ENCODE data around the gene MOV10L1. TPM values are rescaled to one million over a fixed set of nuclear protein-coding genes. Genes with fewer than 3 reads are reported as not detected.

MOV10L1 gene
- total RNA-seq, 2 experiments from 2014 or later: 0.22 to 1.1 TPM

DNA sequence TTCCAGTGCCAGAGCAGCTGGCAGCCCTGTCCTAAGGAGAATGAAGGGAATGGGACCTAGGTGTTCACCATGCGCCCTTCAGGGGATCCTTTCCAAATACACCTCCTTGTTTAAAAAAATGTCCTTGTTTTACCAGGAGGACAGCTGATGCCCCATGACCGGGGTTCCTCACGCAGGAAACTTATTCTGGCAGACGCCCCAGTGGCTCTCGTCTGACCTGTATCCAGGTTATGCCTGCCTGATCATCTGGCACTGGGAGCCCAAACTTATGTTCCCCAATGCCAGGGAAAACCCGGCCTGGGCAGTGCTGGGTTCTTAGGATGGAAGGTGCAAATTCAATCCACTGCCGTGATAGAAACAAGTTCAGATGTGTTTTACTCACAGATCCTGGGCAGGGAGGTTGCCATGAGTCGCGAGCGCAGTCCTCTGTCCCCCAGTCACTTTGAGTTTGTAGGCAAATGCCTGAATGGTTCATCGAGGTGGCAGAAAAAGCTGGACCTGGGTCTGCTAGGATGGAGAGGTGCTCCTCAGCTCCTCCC is 31.5 kb downstream of the MOV10L1 start:
- CTCF ChIA-PET (ENCODE audit: unreplicated experiment): no interaction called here
- POLR2A ChIA-PET: no interaction called here
- H3K4me3 ChIP-seq (ENCODE audit: low read depth, low read length, poor library complexity, severe bottlenecking): no peak overlapping the region
- H3K9me3 ChIP-seq (ENCODE audit: low read length): peaks cover 15% of the 10 kb centered on the region; the same call in 1 of the 2 replicates
- H3K27ac ChIP-seq (ENCODE audit: low read depth, low read length, poor library complexity, severe bottlenecking): no peak overlapping the region
- H3K9me2 ChIP-seq (ENCODE audit: insufficient read depth, low read length): no peaks in the 10 kb centered on the region
- no peak for DNase-seq (ENCODE audit: low spot score)
- H3K36me3 ChIP-seq (ENCODE audit: insufficient read depth, low read length): no peaks in the 10 kb centered on the region
- TF ChIP-seq CTCF (conservative IDR thresholded peaks at IDR 0.05; ENCODE audit: low read length) (no peak), EZH2phosphoT487 (IDR thresholded peaks at IDR 0.05; ENCODE audit: borderline replicate concordance, low read depth, low read length) (no peak)
- H3K4me2 ChIP-seq (ENCODE audit: low read length): no peak overlapping the region
- H3K79me2 ChIP-seq (ENCODE audit: insufficient read depth, low read depth, low read length): no peaks in the 10 kb centered on the region
- H4K20me1 ChIP-seq (ENCODE audit: insufficient read depth, low read length): no peaks in the 10 kb centered on the region
- peaks cover 10% of the 10 kb centered on the region for H3K4me1 ChIP-seq (ENCODE audit: insufficient read depth, low read length, poor library complexity, severe bottlenecking)
- H2AFZ ChIP-seq (ENCODE audit: low read length): no peak overlapping the region
- no TSS peak for BruUV-seq (replicated peaks)
- intact Hi-C loops (cut with micrococcal nuclease; ENCODE audit: unreplicated experiment): no loop called here

DNA sequence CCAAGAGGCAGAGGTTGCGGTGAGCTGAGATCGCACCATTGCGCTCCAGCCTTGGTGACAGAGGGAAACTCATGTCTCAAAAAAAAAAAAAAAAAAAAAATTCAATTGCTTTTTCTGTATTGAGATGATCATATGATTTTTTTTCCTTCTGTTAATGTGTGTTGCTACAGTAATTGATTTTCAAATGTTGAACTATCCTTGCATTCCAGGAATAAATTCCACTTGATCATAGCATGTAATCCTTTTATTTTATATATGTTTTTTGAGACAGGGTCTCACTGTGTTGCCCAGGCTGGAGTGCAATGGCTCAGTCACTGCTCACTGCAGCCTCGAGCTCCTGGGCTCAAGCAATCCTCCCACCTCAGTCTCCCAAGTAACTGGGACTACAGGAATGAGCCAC is 33.3 kb downstream of the MOV10L1 start:
- H3K27ac ChIP-seq (ENCODE audit: low read depth, low read length, poor library complexity, severe bottlenecking): no peak overlapping the region

More for the DNA sequence above, 33.3 kb downstream of the MOV10L1 start:
- no peaks in the 10 kb centered on the region for H4K20me1 ChIP-seq (ENCODE audit: insufficient read depth, low read length)
- intact Hi-C loops (cut with micrococcal nuclease; ENCODE audit: unreplicated experiment): no loop called here
- TF ChIP-seq CTCF (conservative IDR thresholded peaks at IDR 0.05; ENCODE audit: low read length) (no peak), EZH2phosphoT487 (IDR thresholded peaks at IDR 0.05; ENCODE audit: borderline replicate concordance, low read depth, low read length) (no peak)
- H2AFZ ChIP-seq (ENCODE audit: low read length): no peak overlapping the region
- H3K9me3 ChIP-seq (ENCODE audit: low read length): peaks cover 15% of the 10 kb centered on the region; the same call in 1 of the 2 replicates
- BruUV-seq (replicated peaks): no TSS peak
- H3K36me3 ChIP-seq (ENCODE audit: insufficient read depth, low read length): no peaks in the 10 kb centered on the region
- DNase-seq (ENCODE audit: low spot score): no peak
- H3K4me1 ChIP-seq (ENCODE audit: insufficient read depth, low read length, poor library complexity, severe bottlenecking): peaks cover 10% of the 10 kb centered on the region
- H3K4me3 ChIP-seq (ENCODE audit: low read depth, low read length, poor library complexity, severe bottlenecking): no peak overlapping the region
- no peaks in the 10 kb centered on the region for H3K79me2 ChIP-seq (ENCODE audit: insufficient read depth, low read depth, low read length)
- H3K4me2 ChIP-seq (ENCODE audit: low read length): no peak overlapping the region
- CTCF ChIA-PET (ENCODE audit: unreplicated experiment): no interaction called here
- POLR2A ChIA-PET: no interaction called here
- H3K9me2 ChIP-seq (ENCODE audit: insufficient read depth, low read length): no peaks in the 10 kb centered on the region
